ENCODE results near the gene INSIG2. TPM values are rescaled to one million over a fixed set of nuclear protein-coding genes. Genes with fewer than 3 reads are reported as not detected.

INSIG2 gene
- total and polyA plus RNA-seq, 2 of the 4 experiments (the other 2 are of a cell fraction) = 9.1 to 11.7 TPM

- no CpG with 5 or more reads among the region's 2 CpGs for WGBS, 2 experiments (ENCODE audit: extremely low coverage in 2 of 2, insufficient read length in 1 of 2)
- Histone ChIP-seq H3K9me3 (ENCODE audit: control insufficient read depth, insufficient read depth, low read length) (no peaks in the 10 kb centered on the region), H3K9ac (ENCODE audit: low read depth, low read length) (no peak overlapping the region), H2BK15ac (ENCODE audit: low read depth, low read length) (no peak overlapping the region), H2AK9ac (replicated peaks; ENCODE audit: low read depth, low read length, poor library complexity) (no peak overlapping the region), H3K23ac (ENCODE audit: low read depth, low read length) (no peak overlapping the region), H2BK5ac (ENCODE audit: low read depth, low read length, poor library complexity, severe bottlenecking) (no peak overlapping the region), H3K27ac (ENCODE audit: insufficient read depth, low read length) (no peak overlapping the region), H3K56ac (ENCODE audit: extremely low read depth, insufficient read depth, low read length) (no peak overlapping the region), H4K8ac (ENCODE audit: low read depth in 2 of 2, low read length in 2 of 2) (no peak overlapping the region), H2AFZ (replicated peaks; ENCODE audit: low read length, poor library complexity) (no peak overlapping the region), H3K4me1 (ENCODE audit: control insufficient read depth, insufficient read depth, low read length) (no peaks in the 10 kb centered on the region), H3K36me3 (ENCODE audit: control insufficient read depth, insufficient read depth, low read length) (no peaks in the 10 kb centered on the region), H3K4me3 (ENCODE audit: insufficient read depth, low read depth, low read length) (no peak overlapping the region), H3K9me1 (ENCODE audit: insufficient read depth, low read length) (no peaks in the 10 kb centered on the region), H3K4me2 (ENCODE audit: low read depth, low read length) (no peak overlapping the region), H2BK20ac (ENCODE audit: low read depth, low read length) (no peak overlapping the region), H2BK120ac (ENCODE audit: low read depth, low read length) (no peak overlapping the region), H3K79me1 (ENCODE audit: low read depth in 1 of 2, low read length in 2 of 2) (no peaks in the 10 kb centered on the region), H4K20me1 (ENCODE audit: insufficient read depth, low read length) (no peaks in the 10 kb centered on the region), H3K14ac (replicated peaks; ENCODE audit: low read depth, low read length) (no peak overlapping the region), H3K27me3 (ENCODE audit: control insufficient read depth, insufficient read depth, low read length) (peaks cover 1% of the 10 kb centered on the region), H3K4ac (ENCODE audit: low read depth, low read length) (no peak overlapping the region), H3K18ac (ENCODE audit: low read depth, low read length) (no peak overlapping the region), H4K91ac (ENCODE audit: insufficient read depth, low read depth, low read length) (no peak overlapping the region), H2AK5ac (ENCODE audit: low read depth, low read length) (no peak overlapping the region), H4K5ac (ENCODE audit: low read depth, low read length) (no peak overlapping the region)
- dilution Hi-C loops (cut with HindIII; ENCODE audit: low sequenced_read_pairs, unreplicated experiment) (no loop called here), in situ Hi-C loops (cut with MboI; ENCODE audit: low sequenced_read_pairs) (no loop called here), intact Hi-C loops (cut with micrococcal nuclease) (no loop called here)
- ChIA-PET POLR2A (ENCODE audit: unreplicated experiment) (no interaction called here), CTCF (no interaction called here)
- BruUV-seq (replicated peaks) = no TSS peak
- DNase-seq = no peak
- no peak for ATAC-seq (ENCODE audit: low read depth)
- no peak for TF ChIP-seq CHD1 (IDR thresholded peaks at IDR 0.05; ENCODE audit: low read depth, low read length)
- no peak for TF ChIP-seq POLR2A (IDR thresholded peaks at IDR 0.05; ENCODE audit: low read depth, low read length)
- TF ChIP-seq RFX5 (IDR thresholded peaks at IDR 0.05; ENCODE audit: low read depth, low read length) = no peak
- no peak for TF ChIP-seq NFE2L2 (IDR thresholded peaks at IDR 0.05; ENCODE audit: low read depth, low read length)
- no peak for TF ChIP-seq BHLHE40 (IDR thresholded peaks at IDR 0.05; ENCODE audit: low read depth, low read length)
- no peak for TF ChIP-seq MAFK (IDR thresholded peaks at IDR 0.05; ENCODE audit: low read depth, low read length)
- TF ChIP-seq RCOR1 (IDR thresholded peaks at IDR 0.05; ENCODE audit: insufficient replicate concordance, low read length) = no peak
Measured at GRCh38 chr2:118133916-118134315, 45.6 kb downstream of the INSIG2 start.
